OCI-LY3 (cell line): ENCODE measurements around the gene CLIC6.

Experiments used
- H2AFZ ChIP-seq: fragments of 200-600, 300-600 bp; shearing (Covaris generic); 2 replicates; pipeline ENCODE4 v1.6.0; 2014; ENCODE audit warnings: antibody characterized with exemption, low read depth, low read length
- H3K27ac ChIP-seq: fragments of 200-600, 300-600 bp; sonication (generic); 2 replicates; pipeline ENCODE4 v1.5.1; 2014; ENCODE audit warnings: mild to moderate bottlenecking, low read length, moderate library complexity, mixed read lengths
- H3K27me3 ChIP-seq: fragments of 200-600, 300-600 bp; sonication (generic); 2 replicates; pipeline ENCODE4 v1.6.1; 2014; ENCODE audit warnings: low read depth, low read length, mixed read lengths
- H3K36me3 ChIP-seq: fragments of 200-600, 300-600 bp; sonication (generic); replicated peaks from 2 replicates; pipeline ENCODE3; 2014; ENCODE audit warnings: low read depth, low read length, mixed read lengths
- H3K4me1 ChIP-seq: fragments of 300-600, 200-600 bp; sonication (generic); 2 replicates; pipeline ENCODE4 v1.6.1; 2014; ENCODE audit warnings: low read length, mixed read lengths
- H3K4me2 ChIP-seq: fragments of 200-600, 300-600 bp; sonication (generic); 2 replicates; pipeline ENCODE4 v1.6.1; 2014; ENCODE audit warnings: low read length, mixed read lengths
- H3K4me3 ChIP-seq: fragments of 300-600, 200-600 bp; sonication (generic); 2 replicates; pipeline ENCODE4 v1.5.1; 2014; ENCODE audit warnings: antibody characterized with exemption, mild to moderate bottlenecking, low read length, moderate library complexity
- H3K79me2 ChIP-seq: fragments of 300-600, 200-600 bp; shearing (Covaris generic); 2 replicates; pipeline ENCODE4 v1.6.1; 2014; ENCODE audit warnings: mild to moderate bottlenecking, low read length, mixed read lengths
- H3K9ac ChIP-seq: fragments of 300-600, 200-600 bp; shearing (Covaris generic); 2 replicates; pipeline ENCODE4 v1.6.0; 2014; ENCODE audit warnings: mild to moderate bottlenecking, low read length, moderate library complexity
- H3K9me3 ChIP-seq: fragments of 200-600, 300-600 bp; shearing (Covaris generic); 2 replicates; pipeline ENCODE4 v1.6.1; 2014; ENCODE audit warnings: low read length, mixed read lengths; ENCODE audit not compliant: insufficient read depth
- H4K20me1 ChIP-seq: fragments of 200-600, 300-600 bp; sonication (generic); 2 replicates; pipeline ENCODE4 v1.6.1; 2016; ENCODE audit warnings: low read length, mixed read lengths; ENCODE audit not compliant: insufficient read depth
- EZH2phosphoT487 ChIP-seq: fragments of 200-600 bp; shearing (Covaris generic); IDR thresholded peaks from 2 replicates; pipeline ENCODE4 v1.6.1; 2018; ENCODE audit warnings: antibody characterized with exemption, mixed run types, low read depth
- TF ChIP-seq, protein P1 (sequence below): fragments of 200-600, 300-600 bp; sonication (generic); IDR thresholded peaks from 2 replicates; pipeline ENCODE4 v1.5.1; 2014; ENCODE audit warnings: antibody characterized with exemption, low read length, low read depth

The CLIC6 gene

DNA sequence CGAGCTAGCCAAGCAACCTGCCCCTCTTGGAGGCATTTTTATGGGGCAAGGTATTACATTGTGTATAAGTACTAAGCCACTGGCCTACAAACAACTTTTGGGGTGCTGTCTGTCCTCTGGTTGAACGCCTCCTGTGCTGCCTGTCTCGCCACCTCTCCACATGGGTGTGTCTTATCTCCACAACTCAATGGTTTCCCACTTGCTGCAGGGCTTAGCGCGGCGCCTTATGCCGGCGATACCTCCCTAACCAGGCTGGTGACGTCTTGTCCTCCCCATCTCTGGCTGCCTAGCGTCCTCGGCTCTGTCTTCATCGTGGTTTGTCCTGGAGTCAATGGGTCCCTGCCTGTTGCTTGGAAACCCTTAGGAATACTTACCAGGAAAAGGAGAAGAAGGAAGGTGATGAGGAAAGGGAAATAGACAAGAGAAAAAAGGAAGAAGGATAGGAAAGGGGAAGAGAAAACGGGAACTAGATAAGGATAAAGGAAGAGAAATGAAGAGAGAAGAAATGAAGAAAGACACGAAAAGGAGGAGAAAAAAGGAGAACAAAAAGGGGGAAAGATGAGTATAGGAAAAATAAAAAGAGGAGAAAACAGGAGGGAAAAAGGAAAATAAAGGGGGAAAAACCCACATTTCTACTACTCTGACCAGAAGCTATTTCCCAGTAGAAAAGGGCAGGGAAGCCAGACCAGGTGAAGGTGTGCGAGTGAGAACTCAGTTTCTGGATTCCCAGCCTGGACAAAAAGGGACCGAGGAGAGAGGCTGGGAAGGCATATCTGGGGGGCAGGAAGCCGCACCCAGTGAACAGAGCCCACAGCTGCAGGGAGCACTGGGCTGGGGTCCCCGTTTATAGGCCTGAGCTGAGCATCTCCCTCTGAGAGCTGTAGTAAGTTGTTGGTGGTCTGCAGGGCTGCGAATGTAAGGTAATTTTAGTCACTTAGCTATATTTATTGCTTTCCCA, 86.2 kb downstream of the CLIC6 start:
- Histone ChIP-seq H3K79me2 (no peaks in the 10 kb centered on the region), H3K4me1 (peaks cover 2% of the 10 kb centered on the region; the same call in 1 of the 2 replicates), H4K20me1 (no peaks in the 10 kb centered on the region), H3K36me3 (no peaks in the 10 kb centered on the region), H3K4me3 (no peak overlapping the region), H2AFZ (no peak overlapping the region), H3K27ac (no peak overlapping the region), H3K9ac (no peak overlapping the region), H3K4me2 (no peak overlapping the region), H3K9me3 (no peaks in the 10 kb centered on the region), H3K27me3 (no peaks in the 10 kb centered on the region)
- TF ChIP-seq, protein P1, sequence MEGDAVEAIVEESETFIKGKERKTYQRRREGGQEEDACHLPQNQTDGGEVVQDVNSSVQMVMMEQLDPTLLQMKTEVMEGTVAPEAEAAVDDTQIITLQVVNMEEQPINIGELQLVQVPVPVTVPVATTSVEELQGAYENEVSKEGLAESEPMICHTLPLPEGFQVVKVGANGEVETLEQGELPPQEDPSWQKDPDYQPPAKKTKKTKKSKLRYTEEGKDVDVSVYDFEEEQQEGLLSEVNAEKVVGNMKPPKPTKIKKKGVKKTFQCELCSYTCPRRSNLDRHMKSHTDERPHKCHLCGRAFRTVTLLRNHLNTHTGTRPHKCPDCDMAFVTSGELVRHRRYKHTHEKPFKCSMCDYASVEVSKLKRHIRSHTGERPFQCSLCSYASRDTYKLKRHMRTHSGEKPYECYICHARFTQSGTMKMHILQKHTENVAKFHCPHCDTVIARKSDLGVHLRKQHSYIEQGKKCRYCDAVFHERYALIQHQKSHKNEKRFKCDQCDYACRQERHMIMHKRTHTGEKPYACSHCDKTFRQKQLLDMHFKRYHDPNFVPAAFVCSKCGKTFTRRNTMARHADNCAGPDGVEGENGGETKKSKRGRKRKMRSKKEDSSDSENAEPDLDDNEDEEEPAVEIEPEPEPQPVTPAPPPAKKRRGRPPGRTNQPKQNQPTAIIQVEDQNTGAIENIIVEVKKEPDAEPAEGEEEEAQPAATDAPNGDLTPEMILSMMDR: no peak
- TF ChIP-seq EZH2phosphoT487: no peak

DNA sequence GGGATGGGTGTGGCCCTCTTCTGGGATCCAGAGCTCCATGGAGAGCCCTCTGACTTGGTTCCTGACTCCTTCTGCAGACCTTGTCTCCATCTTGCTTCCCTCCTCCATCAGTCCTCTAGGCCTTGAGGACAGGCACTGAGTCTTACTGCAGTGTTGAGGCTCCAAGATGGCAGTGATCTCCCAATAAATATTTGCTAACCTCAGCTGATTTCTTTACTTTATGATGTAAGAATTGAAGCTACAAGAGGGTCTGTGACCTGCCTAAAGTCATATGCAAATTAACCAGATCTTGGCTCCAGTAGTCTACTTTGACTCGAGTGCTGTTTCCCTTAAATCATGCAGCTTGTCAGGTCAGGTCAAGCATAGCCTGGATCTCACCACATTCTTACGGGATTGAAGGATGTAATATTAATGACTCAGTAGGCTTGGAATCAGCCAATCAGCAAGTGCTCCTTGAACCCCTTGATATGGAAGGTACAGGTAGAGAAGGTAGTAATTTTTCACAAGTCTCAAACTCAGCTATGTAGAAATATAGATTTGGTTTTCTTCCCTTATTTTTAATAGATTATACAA, 93.0 kb downstream of the CLIC6 start:
- Histone ChIP-seq H3K27ac (no peak overlapping the region), H3K4me1 (no peaks in the 10 kb centered on the region), H3K79me2 (no peaks in the 10 kb centered on the region), H3K27me3 (no peaks in the 10 kb centered on the region), H2AFZ (no peak overlapping the region), H3K36me3 (no peaks in the 10 kb centered on the region), H3K4me2 (no peak overlapping the region), H4K20me1 (no peaks in the 10 kb centered on the region), H3K9ac (no peak overlapping the region), H3K9me3 (no peaks in the 10 kb centered on the region), H3K4me3 (no peak overlapping the region)
- no peak for TF ChIP-seq EZH2phosphoT487
- TF ChIP-seq, protein P1: no peak

DNA sequence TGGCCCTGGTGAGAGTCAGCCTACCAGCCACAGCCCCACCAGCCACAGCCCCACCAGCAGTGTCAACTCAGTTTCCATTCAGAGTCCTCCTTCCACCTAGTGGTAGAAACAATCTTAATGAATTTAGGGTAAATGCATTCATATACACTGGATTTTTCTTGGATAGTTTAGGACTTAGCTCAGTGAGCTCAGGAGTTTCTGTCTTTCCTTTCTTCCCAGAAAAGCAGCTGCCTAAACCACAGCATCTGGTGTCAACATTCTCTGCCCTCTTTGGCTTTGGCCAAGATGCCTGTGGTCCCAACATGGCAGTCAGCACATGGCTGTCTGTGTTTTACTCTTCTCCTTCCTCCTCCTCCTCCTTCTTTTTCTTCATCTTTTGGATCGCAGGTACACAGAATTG, 94.0 kb downstream of the CLIC6 start:
- TF ChIP-seq, protein P1: no peak
- TF ChIP-seq EZH2phosphoT487: no peak

GRCh38 chr21:34764715-34765284, 96.0 kb downstream of the CLIC6 start:
- no peak for TF ChIP-seq EZH2phosphoT487
- TF ChIP-seq, protein P1: no peak
- H3K4me3 ChIP-seq: no peak overlapping the region
- no peaks in the 10 kb centered on the region for H4K20me1 ChIP-seq
- no peak overlapping the region for H3K27ac ChIP-seq
- H3K4me2 ChIP-seq: no peak overlapping the region
- no peak overlapping the region for H2AFZ ChIP-seq
- H3K9me3 ChIP-seq: no peaks in the 10 kb centered on the region
- H3K79me2 ChIP-seq: no peaks in the 10 kb centered on the region
- H3K27me3 ChIP-seq: no peaks in the 10 kb centered on the region
- H3K9ac ChIP-seq: no peak overlapping the region
- H3K4me1 ChIP-seq: no peaks in the 10 kb centered on the region
- H3K36me3 ChIP-seq: no peaks in the 10 kb centered on the region

More for the DNA sequence above, 94.0 kb downstream of the CLIC6 start:
- Histone ChIP-seq H3K4me3 (no peak overlapping the region), H3K27ac (no peak overlapping the region), H2AFZ (no peak overlapping the region), H3K4me1 (no peaks in the 10 kb centered on the region), H3K79me2 (no peaks in the 10 kb centered on the region), H3K9ac (no peak overlapping the region), H4K20me1 (no peaks in the 10 kb centered on the region), H3K9me3 (no peaks in the 10 kb centered on the region), H3K36me3 (no peaks in the 10 kb centered on the region), H3K27me3 (no peaks in the 10 kb centered on the region), H3K4me2 (no peak overlapping the region)
